GM18861 (cell line): Measurements from ENCODE around the gene RNF208.
"Not testable (repeated sequence)": the region's sequence is repeated elsewhere in the genome, so short reads cannot be mapped to it uniquely, and the experiment has no call there.

Experiments
- ATAC-seq: cut with Tn5 transposase; IDR thresholded peaks from one replicate; pipeline ENCODE4 v1.9.1; 2021; ENCODE audit not compliant: unreplicated experiment

Gene RNF208

GRCh38 chr9:137253717-137254623, 31.9 kb upstream of the RNF208 start:
- ATAC-seq = no peak

GRCh38 chr9:137252555-137253506, 30.8 kb upstream of the RNF208 start:
- no peak for ATAC-seq

- ATAC-seq = no peak
Measured at GRCh38 chr9:137251490-137252268, 29.6 kb upstream of the RNF208 start.

GRCh38 chr9:137251194-137251461, 29.1 kb upstream of the RNF208 start, which contains the start of gene STPG3:
TSS of gene STPG3 (plus strand) at chr9:137251286. CDS start at chr9:137251287, 1 bp downstream.
- no peak for ATAC-seq

- ATAC-seq = no peak
Measured at GRCh38 chr9:137250329-137251193, 28.5 kb upstream of the RNF208 start.

- no peak for ATAC-seq
Measured at GRCh38 chr9:137247916-137248175, 25.8 kb upstream of the RNF208 start.

- ATAC-seq = no peak
Measured at GRCh38 chr9:137247135-137247915, 25.3 kb upstream of the RNF208 start.

- no peak for ATAC-seq
Measured at GRCh38 chr9:137245450-137246421, 23.7 kb upstream of the RNF208 start.

GRCh38 chr9:137244486-137245449, 22.7 kb upstream of the RNF208 start:
- no peak for ATAC-seq

GRCh38 chr9:137243626-137244485, 21.8 kb upstream of the RNF208 start:
- ATAC-seq = no peak

GRCh38 chr9:137243266-137243625, 21.2 kb upstream of the RNF208 start:
- ATAC-seq = not testable (repeated sequence)

- no peak for ATAC-seq
Measured at GRCh38 chr9:137242269-137243203, 20.5 kb upstream of the RNF208 start.

GRCh38 chr9:137241490-137242268, 19.6 kb upstream of the RNF208 start:
- peak; percentile 1 for ATAC-seq

GRCh38 chr9:137240841-137241489, 18.9 kb upstream of the RNF208 start, which contains the start of gene TUBB4B:
TSS of gene TUBB4B (plus strand) at chr9:137241287. CDS start at chr9:137241361, 74 bp downstream.
- ATAC-seq = peak; percentile 68
